HG03457 (cell line): ENCODE measurements around the gene SPTLC2.
"Not testable (repeated sequence)": the region's sequence is repeated elsewhere in the genome, so short reads cannot be mapped to it uniquely, and the experiment has no call there.

Source experiments
- ATAC-seq: cut with Tn5 transposase; IDR thresholded peaks from one replicate; pipeline ENCODE4 v1.9.1; 2021; ENCODE audit warnings: moderate number of reproducible peaks; ENCODE audit not compliant: unreplicated experiment

SPTLC2 gene

GRCh38 chr14:77554816-77555599 is 61.4 kb downstream of the SPTLC2 start:
- no peak for ATAC-seq

DNA sequence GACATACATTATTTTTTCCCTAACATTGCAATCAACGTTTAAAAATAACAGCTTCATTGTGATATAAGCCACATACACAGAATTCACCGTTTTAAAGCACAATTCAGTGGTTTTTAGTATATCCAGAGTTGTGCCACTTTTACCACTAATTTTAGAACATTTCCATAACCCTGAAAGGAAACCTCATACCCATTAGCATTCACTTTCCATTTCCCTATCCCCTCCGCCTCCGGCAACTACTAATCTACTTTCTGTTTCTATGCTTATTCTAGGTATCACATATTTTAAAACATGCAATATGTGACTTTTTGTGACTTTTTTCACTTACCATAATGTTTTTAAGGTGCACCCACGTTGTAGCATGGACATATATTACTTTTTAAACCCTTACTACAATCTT is 62.2 kb downstream of the SPTLC2 start:
- ATAC-seq = peak; percentile 44

DNA sequence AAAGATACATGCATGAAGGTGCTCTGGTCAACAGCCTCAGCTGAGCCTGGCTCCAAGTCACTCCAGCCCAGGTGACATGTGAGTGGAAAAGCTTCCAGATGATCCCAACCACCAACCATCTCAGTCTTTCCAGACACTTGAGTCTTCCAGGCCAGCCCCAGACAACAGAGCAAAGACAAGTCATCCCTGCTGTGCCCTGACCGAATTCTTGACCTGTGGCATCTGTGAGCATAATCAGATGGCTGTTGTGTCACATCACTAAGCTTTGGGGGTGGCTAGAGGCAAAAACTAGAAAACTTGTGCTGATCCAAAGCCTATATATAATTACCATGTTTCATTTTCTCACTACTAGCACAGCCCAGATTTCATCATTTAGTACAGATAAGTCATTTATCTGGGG is 67.0 kb downstream of the SPTLC2 start:
- ATAC-seq = no peak

GRCh38 chr14:77547512-77548180 is 68.8 kb downstream of the SPTLC2 start:
- no peak for ATAC-seq

- ATAC-seq = not testable (repeated sequence)
Measured at GRCh38 chr14:77545171-77545570, 71.3 kb downstream of the SPTLC2 start.

DNA sequence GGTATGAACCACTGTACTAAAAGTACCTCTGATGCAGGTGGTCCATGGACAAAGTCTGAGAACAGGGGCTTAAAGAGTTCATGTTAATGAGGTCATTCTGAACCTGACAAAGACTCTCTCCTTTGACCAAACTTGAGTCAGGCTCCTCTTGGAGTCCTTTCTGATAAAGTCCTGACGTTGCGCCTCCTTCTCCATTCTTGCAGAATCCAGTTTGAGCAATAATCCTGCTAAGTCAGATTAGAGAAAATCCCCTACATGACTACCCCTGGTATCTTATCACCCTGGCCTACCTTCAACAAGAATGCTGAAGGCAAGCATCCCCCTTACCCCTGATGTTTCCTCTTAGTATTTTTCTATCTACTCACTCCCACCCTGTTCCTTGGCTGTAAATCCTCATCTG is 71.9 kb downstream of the SPTLC2 start:
- no peak for ATAC-seq

DNA sequence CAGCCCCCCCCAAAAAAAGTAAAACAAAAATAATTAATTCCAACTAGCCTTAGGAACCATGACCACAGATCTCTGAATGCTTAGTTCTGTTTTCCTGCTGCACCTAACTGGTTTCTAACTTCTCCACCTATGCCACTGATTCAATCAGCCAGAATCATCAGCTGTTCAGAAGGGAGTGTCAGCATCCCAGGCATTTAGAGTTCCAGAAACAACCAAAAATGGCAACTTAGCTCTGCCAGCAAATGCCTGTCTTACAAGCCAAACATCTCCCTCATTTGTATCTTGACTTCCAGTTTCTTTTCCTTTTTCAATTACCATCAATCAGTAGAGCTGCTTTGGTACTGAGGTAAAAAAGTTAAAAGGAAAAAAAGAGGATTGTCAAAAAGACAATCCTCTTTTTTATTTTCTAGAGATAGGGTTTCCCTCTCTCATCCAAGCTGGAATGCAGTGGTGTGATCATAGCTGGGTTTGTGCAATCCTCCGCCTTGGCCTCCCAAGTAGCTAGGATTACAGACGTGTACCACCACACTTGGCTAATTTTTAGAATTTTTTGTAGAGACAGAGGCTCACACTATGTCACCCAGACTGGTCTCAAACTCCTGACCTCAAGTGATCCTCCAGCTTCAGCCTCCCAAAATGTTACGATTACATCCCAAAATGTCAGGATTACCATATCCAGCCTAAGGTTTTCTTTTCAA is 72.7 kb downstream of the SPTLC2 start:
- ATAC-seq = no peak

DNA sequence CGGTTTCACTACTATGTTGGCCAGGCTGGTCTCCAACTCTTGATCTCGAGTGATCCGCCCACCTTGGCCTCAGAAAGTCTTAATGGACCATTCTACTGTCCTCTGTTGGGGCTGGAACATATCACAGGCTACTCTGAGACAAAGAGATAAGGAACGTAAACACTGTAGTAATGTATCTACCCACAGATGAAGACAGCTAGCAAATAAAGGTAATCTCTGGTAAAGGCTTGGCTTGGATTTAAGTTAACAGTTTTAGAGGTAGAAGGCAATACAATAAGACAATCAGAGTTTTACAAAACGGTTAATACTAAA is 73.2 kb downstream of the SPTLC2 start:
- no peak for ATAC-seq

DNA sequence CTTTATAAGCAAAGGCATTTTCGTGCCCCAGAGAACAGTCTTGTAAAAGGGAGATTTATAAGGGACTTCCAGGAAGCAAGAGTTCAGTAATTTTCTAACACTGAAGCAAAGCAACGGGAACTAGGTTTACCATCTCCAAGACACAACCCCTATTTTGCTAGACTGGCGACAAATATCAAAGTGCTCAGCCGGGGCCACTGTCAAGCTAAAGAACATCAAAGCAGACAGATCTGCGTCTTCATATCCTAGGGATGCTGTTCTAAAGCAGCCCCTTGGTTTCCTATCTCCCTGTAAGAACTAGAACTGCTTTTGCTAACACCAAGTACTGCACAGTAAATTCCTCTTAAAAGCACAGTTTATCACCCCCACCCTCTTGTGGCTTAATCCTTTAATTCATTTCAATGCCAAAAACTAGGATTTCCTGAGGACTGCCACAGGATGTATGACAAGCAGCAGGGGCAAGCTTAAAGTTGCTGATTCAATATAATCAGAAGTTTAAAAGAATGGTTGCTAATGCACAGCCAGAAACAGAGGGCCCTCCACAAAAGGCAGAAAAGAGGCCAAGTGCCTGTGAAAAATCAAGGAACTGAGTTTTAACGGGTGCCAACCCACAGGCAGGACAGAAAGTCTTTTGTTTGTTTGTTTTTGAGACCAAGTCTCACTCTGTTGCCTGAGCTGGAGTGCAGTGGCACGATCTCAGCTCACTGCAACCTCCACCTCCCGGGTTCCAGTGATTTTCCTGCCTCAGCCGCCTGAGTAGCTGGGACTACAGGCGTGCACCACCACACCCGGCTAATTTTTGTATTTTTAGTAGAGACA is 73.8 kb downstream of the SPTLC2 start:
- no peak for ATAC-seq

DNA sequence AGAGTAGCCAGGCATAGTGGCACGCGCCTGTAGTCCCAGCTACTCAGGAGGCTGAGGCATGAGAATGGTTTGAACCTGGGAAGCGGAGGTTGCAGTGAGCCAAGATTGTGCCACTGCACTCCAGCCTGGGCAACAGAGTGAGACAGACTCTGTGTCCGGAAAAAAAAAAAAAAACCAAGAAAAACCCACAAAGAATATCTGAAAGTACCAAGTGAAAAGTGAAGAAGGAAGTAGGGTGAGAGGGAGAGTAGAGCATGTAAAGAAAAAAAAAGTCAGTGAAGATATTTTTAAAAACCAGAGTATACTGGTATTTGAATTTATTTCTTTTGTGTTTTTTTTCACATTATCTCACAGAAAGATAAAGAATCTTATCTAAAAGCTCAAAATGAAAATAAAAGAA is 74.5 kb downstream of the SPTLC2 start:
- no peak for ATAC-seq

DNA sequence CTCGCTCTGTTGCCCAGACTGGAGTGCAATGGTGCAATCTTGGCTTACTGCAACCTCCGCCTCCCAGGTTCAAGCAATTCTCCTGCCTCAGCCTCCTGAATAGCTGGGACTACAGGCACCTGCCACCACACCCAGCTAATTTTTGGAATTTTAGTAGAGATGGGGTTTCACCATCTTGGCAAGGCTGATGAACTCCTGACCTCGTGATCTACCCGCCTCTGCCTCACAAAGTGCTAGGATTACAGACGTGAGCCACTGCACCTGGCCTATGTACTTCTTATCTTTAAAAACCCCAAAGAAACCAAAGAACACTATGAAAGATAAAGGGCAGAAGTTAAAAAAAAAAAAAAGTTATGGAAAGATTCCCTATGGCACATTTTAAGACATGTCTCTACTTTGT is 79.5 kb downstream of the SPTLC2 start:
- not testable (repeated sequence) for ATAC-seq

- ATAC-seq = no peak
Measured at GRCh38 chr14:77531071-77531470, 85.4 kb downstream of the SPTLC2 start.

- no peak for ATAC-seq
Measured at GRCh38 chr14:77529963-77530362, 86.5 kb downstream of the SPTLC2 start.

DNA sequence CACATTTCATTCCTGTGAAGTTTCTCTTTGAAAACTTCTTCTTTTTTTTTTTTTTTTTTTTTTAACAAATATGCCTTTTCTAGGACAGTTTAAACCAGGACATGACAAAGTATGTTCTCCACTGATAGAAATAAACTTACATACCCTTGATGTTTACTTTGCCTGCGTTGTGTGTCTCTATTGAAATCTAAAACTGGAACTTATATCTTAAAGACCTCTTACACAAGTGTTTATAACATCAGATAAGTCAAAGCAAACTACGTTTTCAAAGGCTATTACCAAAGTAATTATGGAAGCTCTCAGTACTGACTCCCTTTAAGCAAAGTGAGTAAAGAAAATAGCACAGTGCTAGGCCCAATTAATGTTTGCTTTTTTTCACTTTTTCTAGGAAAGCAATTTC is 87.2 kb downstream of the SPTLC2 start:
- ATAC-seq = no peak

GRCh38 chr14:77528701-77529100 is 87.7 kb downstream of the SPTLC2 start:
- ATAC-seq = not testable (repeated sequence)

DNA sequence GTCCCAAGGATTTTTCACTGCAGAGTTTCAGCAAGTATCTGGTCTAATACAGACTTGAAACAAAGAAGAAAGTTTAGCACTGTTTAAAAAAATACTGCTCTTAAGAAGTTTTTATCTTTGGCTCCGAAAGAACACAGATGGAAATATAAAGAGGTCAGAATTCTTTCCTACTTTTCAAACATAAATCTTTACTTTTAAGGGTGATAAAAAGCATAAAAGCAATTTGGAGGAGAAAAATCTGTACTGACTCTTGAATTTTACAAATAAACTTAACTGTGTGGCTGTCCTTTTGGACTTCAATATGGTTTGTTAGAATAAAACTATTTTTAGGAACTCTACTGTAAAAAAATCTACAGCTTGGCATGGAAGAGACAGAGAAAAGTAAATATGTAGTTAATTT is 90.2 kb downstream of the SPTLC2 start:
- ATAC-seq = no peak

DNA sequence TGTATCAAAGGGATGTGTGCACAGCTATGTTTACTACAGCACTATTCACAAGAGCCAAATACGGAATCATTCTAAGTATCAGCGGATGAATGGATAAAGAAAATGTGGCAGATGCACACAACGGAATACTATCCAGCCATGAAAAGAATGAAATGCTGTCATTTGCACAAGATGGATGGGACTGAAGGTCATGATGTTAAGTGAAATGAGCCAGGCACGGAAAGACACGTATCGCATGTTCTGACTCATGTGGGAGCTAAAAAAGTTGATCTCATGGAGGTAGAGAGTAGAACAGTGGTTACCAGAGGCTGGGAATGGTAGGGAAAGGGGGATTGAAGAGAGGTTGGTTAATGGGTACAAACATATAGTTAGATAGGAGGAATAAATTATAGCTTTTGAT is 91.9 kb downstream of the SPTLC2 start:
- no peak for ATAC-seq

DNA sequence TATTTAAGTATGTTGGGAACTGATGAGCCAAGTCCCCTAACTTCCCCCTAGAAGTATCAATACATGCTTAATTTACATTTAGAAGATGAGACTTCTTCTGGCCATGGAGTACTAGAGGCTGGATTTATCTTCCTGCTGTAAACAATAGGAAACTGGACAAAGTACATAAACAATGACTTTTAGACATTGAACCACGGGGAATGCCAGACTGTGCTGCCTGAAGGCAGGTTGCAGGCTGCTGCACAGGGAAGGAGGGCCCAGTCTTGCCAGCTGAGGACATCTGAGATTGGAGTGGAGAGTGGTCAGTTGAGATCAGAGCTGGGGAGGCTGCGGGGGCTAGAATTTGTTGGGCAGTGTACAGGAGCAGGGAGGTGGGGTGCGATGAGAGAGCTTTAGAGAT is 93.3 kb downstream of the SPTLC2 start:
- no peak for ATAC-seq

- no peak for ATAC-seq
Measured at GRCh38 chr14:77520555-77520954, 95.9 kb downstream of the SPTLC2 start.

DNA sequence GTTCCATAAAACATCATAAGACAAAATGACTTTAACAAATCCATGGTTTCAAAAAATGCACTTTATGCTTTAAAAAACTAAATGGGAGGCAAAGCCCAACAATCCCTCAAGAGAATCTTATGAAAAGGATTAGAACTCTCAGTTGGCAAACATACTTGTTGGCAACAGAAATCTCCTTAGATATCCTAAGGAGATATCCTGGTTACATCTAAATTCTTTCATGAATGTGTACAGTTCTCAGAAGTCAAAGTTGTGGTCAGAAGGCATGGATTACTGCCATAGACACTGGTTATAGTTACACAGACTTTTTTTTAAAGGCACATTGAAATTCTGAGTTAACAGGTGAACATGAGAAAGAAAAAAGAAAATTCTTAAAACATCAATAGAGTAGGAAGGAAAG is 100.3 kb downstream of the SPTLC2 start:
- ATAC-seq = no peak

- no peak for ATAC-seq
Measured at GRCh38 chr14:77511486-77512162, 104.8 kb downstream of the SPTLC2 start.
